ENCODE measurements around the gene SLC15A5. TPM values are rescaled to one million over a fixed set of nuclear protein-coding genes. Genes with fewer than 3 reads are reported as not detected.

The SLC15A5 gene
- total RNA-seq, 4 donors from 2014 or later: not detected

GRCh38 chr12:16261944-16262475 is 15.5 kb downstream of the SLC15A5 start:
- no peak overlapping the region for H3K4me3 ChIP-seq
- no peak overlapping the region for H3K27ac ChIP-seq
- H3K27me3 ChIP-seq: no peaks in the 10 kb centered on the region
- TF ChIP-seq, protein P1, sequence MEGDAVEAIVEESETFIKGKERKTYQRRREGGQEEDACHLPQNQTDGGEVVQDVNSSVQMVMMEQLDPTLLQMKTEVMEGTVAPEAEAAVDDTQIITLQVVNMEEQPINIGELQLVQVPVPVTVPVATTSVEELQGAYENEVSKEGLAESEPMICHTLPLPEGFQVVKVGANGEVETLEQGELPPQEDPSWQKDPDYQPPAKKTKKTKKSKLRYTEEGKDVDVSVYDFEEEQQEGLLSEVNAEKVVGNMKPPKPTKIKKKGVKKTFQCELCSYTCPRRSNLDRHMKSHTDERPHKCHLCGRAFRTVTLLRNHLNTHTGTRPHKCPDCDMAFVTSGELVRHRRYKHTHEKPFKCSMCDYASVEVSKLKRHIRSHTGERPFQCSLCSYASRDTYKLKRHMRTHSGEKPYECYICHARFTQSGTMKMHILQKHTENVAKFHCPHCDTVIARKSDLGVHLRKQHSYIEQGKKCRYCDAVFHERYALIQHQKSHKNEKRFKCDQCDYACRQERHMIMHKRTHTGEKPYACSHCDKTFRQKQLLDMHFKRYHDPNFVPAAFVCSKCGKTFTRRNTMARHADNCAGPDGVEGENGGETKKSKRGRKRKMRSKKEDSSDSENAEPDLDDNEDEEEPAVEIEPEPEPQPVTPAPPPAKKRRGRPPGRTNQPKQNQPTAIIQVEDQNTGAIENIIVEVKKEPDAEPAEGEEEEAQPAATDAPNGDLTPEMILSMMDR (IDR thresholded peaks at IDR 0.05): no peak
- TF ChIP-seq EP300 (IDR thresholded peaks at IDR 0.05): no peak
- TF ChIP-seq POLR2A (IDR thresholded peaks at IDR 0.05): no peak
- no peaks in the 10 kb centered on the region for H3K4me1 ChIP-seq
- DNase-seq (ENCODE audit: low spot score in 2 of 2): no peak
- peaks cover 3% of the 10 kb centered on the region for H3K9me3 ChIP-seq
- H3K36me3 ChIP-seq: no peaks in the 10 kb centered on the region
- whole genome bisulfite sequencing: 87% methylated on average over 2 of the region's 2 CpGs

GRCh38 chr12:16260206-16260605 is 17.3 kb downstream of the SLC15A5 start:
- no peaks in the 10 kb centered on the region for H3K4me1 ChIP-seq
- no peak overlapping the region for H3K27ac ChIP-seq
- DNase-seq (ENCODE audit: low spot score in 2 of 2): no peak
- peaks cover 3% of the 10 kb centered on the region for H3K9me3 ChIP-seq
- TF ChIP-seq POLR2AphosphoS5 (IDR thresholded peaks at IDR 0.05) (no peak), EP300 (IDR thresholded peaks at IDR 0.05) (no peak), POLR2A (IDR thresholded peaks at IDR 0.05) (no peak)
- TF ChIP-seq, protein P1 (IDR thresholded peaks at IDR 0.05): no peak
- 87% methylated on average over 4 of the region's 4 CpGs for WGBS
- H3K4me3 ChIP-seq: no peak overlapping the region
- H3K27me3 ChIP-seq: no peaks in the 10 kb centered on the region
- no peaks in the 10 kb centered on the region for H3K36me3 ChIP-seq

DNA sequence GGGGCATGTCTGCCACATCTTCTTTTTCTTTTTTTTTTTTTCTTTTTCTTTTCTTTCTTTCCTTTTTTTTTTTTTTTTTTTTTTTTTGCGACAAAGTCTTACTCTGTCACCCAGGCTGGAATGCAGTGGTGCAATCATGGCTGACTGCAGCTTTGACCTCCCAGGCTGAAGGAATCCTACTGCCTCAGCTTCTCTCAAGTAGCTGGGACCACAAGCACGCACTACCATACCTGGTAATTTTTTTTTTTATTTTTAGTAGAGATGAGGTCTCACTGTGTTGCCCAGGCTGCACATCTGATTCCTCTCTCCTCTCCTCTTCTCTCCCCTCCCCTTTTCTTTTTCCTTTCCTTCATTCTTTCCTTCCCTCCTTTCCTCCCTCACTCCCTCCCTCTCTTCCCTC is 18.5 kb downstream of the SLC15A5 start:
- Histone ChIP-seq H3K36me3 (no peaks in the 10 kb centered on the region), H3K9me3 (peaks cover 3% of the 10 kb centered on the region), H3K4me1 (no peaks in the 10 kb centered on the region), H3K4me3 (no peak overlapping the region), H3K27ac (no peak overlapping the region), H3K27me3 (no peaks in the 10 kb centered on the region)
- 82% methylated on average over 2 of the region's 2 CpGs for WGBS
- TF ChIP-seq EP300 (IDR thresholded peaks at IDR 0.05): no peak
- no peak for DNase-seq (ENCODE audit: low spot score in 2 of 2)

GRCh38 chr12:16246264-16246663 is 31.2 kb downstream of the SLC15A5 start:
- no peaks in the 10 kb centered on the region for H3K4me1 ChIP-seq
- H3K4me3 ChIP-seq: no peak overlapping the region
- TF ChIP-seq POLR2A (IDR thresholded peaks at IDR 0.05): no peak
- TF ChIP-seq, protein P1 (IDR thresholded peaks at IDR 0.05): no peak
- no peak for TF ChIP-seq POLR2AphosphoS5 (IDR thresholded peaks at IDR 0.05)
- TF ChIP-seq EP300 (IDR thresholded peaks at IDR 0.05): no peak
- no peaks in the 10 kb centered on the region for H3K36me3 ChIP-seq
- 72% methylated on average over 1 of the region's 1 CpG for WGBS
- no peaks in the 10 kb centered on the region for H3K27me3 ChIP-seq
- DNase-seq (ENCODE audit: low spot score in 2 of 2): no peak
- no peak overlapping the region for H3K27ac ChIP-seq
- no peaks in the 10 kb centered on the region for H3K9me3 ChIP-seq

- DNase-seq (ENCODE audit: low spot score in 2 of 2): no peak
- no peak for TF ChIP-seq POLR2AphosphoS5 (IDR thresholded peaks at IDR 0.05)
- no peak for TF ChIP-seq EP300 (IDR thresholded peaks at IDR 0.05)
- TF ChIP-seq, protein P1 (IDR thresholded peaks at IDR 0.05): no peak
- TF ChIP-seq POLR2A (IDR thresholded peaks at IDR 0.05): no peak
- H3K9me3 ChIP-seq: no peaks in the 10 kb centered on the region
- H3K27me3 ChIP-seq: no peaks in the 10 kb centered on the region
- no peaks in the 10 kb centered on the region for H3K4me1 ChIP-seq
- H3K36me3 ChIP-seq: no peaks in the 10 kb centered on the region
- H3K27ac ChIP-seq: no peak overlapping the region
- H3K4me3 ChIP-seq: no peak overlapping the region
- 50% methylated on average over 3 of the region's 3 CpGs for WGBS
Measured at GRCh38 chr12:16245209-16245608, 32.3 kb downstream of the SLC15A5 start.

All from suprapubic skin (tissue), 4 donors.